ENCODE results near the gene DGKK.
"Not testable (repeated sequence)": the region's sequence is repeated elsewhere in the genome, so short reads cannot be mapped to it uniquely, and the experiment has no call there.

DGKK gene

GRCh38 chrX:50431623-50432022 lies 39.0 kb downstream of the DGKK start:
- DNase-seq (ENCODE audit: low spot score) = no peak

GRCh38 chrX:50430917-50431575 lies 39.6 kb downstream of the DGKK start:
- DNase-seq (ENCODE audit: low spot score) = no peak

- no peak for DNase-seq (ENCODE audit: low spot score)
Measured at GRCh38 chrX:50428174-50428573, 42.5 kb downstream of the DGKK start.

DNA sequence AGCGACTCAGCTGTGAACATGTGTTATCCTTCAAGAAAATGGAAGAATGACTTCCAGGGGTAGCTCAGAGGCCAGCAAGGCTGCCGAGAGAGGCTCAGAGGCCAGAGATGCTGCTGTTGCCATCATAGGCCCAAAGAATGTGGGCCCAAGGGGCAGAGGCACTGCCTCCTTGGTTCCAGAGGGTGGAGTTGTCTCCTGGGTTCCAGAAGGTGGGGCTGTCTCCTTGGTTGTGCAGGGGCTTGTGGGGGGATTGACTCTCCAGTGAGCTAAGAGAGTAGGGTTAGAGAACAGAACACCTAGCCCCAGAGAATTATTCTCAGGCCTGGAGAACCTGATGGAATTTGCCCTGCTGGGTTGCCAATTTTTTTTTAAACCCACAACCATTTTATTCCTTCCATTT lies 62.6 kb downstream of the DGKK start:
- no peak for DNase-seq (ENCODE audit: low spot score)

- DNase-seq (ENCODE audit: low spot score) = no peak
Measured at GRCh38 chrX:50403903-50404302, 66.7 kb downstream of the DGKK start.

- no peak for DNase-seq (ENCODE audit: low spot score)
Measured at GRCh38 chrX:50402886-50403285, 67.7 kb downstream of the DGKK start.

DNA sequence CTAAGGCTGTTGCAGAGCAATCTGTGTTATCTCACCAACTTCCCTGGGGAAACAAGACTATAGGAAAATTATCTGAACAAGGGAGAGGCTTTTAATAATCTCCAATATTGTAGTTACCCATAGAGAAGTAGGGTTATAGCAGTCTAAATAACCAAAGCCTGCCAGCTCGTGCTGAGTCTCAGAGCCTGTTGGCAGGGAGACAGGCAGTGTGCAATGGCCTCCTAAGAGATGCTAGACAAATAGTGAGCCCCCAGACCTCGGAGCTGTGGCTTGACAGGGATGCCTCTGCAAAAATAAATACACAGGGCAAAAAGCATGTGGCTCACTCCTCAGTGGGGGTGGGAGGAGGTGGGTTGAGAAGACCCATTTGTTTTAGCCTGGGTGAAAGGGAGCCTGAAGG lies 76.7 kb downstream of the DGKK start:
- no peak for DNase-seq (ENCODE audit: low spot score)

- no peak for DNase-seq (ENCODE audit: low spot score)
Measured at GRCh38 chrX:50386520-50386919, 84.1 kb downstream of the DGKK start.

DNA sequence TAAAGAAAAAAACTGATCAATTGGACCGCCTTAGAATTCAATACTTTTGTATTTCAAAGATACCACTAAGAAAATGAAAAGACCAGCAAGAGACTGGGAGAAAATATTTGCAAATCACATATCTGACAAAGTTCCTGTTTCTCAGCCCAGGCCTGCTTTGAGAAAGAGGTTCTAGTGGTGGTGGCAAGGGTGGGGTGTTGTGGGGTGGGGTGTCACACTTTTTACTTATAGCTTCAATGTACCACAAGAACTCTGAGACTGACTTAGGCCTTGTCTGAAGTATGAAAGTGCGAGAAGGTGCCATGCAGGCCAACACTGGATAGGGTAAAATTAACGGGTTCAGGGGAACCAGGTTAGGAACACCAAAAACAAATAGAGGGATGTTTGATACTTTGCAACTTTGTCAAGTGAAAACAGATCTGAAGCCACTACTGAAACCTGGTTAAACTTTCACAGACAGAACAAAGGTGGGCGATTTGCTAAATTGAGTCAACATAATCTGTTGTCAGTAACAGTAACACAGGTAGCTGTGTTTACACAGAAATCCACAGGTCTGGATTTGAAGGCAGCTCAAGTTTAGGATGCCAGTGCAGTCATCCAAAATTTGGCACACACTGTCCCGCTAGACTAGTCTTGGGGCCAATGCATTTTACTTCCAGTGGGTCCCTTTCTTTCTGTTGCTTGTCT lies 88.8 kb downstream of the DGKK start:
- DNase-seq (ENCODE audit: low spot score) = no peak

DNA sequence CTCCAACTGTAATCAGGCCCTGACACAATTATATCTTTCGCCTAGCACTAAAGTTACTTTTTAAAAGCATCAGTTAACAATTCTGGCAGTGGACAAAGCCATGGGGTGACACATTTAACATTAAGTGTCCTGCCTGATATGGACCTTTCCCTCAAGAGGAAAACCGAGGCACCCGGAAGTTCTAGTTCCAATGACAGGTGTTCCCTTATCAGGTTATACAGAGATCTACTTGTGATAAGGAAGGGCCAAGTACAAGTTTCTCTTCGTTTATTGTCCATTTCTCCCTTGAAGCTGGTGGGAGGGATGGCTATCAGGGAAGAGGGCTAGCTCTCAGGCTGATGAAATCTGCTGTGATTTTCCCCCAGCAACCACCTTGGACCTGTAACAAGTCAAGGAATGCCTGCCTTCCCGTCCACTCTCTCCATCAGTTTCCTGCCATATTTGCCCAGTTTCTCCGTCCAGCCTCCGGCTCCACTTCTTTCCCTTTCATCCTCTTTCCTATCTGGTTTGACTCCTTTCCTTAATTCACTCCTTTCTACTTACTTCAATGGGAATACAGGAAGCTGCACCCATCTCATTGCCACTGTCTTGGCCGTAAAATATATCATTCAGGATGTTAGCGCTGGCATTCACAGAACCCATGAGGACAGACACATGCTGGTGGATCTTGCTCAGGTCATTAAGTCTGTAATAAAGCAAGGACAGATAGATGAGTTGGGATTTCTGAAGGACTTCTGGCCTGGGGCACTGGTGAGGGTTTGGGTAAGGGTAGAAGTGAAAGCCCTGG lies 95.0 kb downstream of the DGKK start:
- DNase-seq (ENCODE audit: low spot score) = no peak

DNA sequence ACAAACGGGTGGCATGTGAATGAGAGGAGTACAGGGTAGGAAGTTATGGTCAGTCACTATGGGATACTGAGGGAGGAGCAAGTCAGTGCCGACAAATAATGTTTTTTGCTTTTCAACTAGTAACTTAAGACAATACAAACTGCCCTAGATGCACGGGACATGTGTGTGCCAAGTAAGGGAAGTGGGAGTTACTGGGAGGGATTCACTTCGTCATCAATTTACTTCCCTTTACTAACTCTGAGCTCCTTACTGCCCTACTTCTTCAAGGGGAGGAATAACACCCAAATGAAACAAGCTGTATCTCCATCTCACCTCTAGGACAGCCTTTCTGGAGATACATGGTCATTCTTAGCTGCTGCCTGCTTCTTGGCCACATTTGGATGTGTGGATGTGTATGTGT lies 97.7 kb downstream of the DGKK start:
- DNase-seq (ENCODE audit: low spot score) = no peak

DNA sequence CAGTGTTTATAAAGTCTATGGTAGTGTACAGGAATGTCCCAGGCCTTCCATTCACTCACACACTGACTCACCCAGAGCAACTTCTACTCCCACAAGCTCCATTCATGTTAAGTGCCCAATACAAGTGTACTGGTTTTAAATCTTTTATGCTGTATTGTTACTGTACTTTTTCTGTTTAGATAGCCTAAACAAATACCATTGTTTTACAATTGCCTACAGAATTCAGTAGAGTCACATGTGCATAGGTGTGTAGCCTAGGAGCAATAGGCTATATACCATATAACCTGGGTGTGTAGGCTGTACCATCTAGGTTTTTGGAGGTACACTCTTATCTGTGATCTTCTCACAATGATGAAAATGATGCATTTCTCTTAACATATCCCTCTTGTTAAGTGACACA lies 126.7 kb downstream of the DGKK start:
- DNase-seq (ENCODE audit: low spot score) = no peak

DNA sequence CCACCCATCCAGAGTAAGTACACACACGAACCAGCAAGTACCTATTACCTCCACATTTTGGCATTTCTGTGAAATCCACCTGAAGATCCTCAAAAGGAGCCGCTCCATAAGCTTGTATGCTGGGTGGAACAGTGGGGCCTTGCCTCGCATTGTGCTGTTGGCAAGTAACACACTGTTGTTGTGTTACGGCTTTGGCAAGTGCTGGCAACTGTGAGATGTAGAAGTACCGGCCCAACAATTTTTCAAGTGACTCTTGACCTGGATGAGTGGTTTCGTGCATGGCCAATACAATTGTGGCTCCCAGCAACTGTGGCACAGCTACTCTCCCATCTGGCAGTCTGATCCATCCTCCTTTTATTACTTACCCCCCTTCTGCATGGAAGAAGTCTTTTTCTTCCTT lies 137.3 kb downstream of the DGKK start:
- DNase-seq (ENCODE audit: low spot score) = no peak

DNA sequence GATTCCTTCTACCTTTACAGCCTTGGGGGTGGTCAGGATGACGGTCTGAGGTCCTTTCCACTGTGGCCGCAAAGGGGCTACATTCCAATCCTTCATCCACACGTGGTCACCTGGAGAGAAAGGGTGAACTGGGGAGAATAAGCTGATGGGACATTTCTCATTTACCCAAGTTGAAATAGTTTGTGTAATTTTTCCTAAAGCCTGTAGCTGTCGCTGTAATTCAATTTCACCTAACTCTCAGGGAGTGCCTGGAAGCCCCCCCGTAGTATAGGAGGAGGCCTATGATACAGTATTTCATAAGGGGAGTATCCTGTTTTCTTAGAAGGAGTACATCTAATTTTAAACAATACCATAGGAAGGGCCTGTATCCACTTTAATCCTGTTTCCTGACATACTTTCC lies 138.0 kb downstream of the DGKK start:
- not testable (repeated sequence) for DNase-seq (ENCODE audit: low spot score)

- no peak for DNase-seq (ENCODE audit: low spot score)
Measured at GRCh38 chrX:50327235-50327634, 143.4 kb downstream of the DGKK start.
